Breast epithelium (tissue), 3 donors: ENCODE results near the gene PRIMA1.

ENCODE experiments used
- POLR2A ChIP-seq: fragments of 450-650 bp; IDR thresholded peaks from one replicate; pipeline ENCODE4 v1.6.1; 2016; ENCODE audit warnings: antibody characterized with exemption, mild to moderate bottlenecking, moderate library complexity
- POLR2AphosphoS5 ChIP-seq, 3 donors: sonication (generic); formaldehyde crosslinking; IDR thresholded peaks; one replicate each; pipeline ENCODE4 v1.6.1; 2017; ENCODE audit warnings: antibody characterized with exemption in 3 of 3
- TF ChIP-seq, protein P1 (sequence below), 3 donors: fragments of 450-650 bp; IDR thresholded peaks; one replicate each; pipeline ENCODE4 v1.5.1; 2016 to 2017; ENCODE audit warnings: antibody characterized with exemption in 3 of 3, mild to moderate bottlenecking in 3 of 3, moderate library complexity in 3 of 3

DNA sequence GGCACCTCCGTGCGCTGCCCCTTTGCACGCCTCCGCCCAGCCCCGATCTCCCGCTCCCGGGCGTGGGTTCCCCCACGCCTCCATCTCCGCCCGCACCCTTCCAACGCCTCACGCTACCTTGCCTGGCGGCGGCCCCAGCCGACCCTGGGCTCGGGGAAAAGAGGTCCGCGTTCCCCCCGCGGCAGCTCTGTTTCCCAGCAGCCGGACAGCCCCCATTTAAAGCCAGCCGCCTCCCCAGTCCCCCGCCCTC is at the start of gene PRIMA1:
- no peak for TF ChIP-seq POLR2A
- TF ChIP-seq, protein P1, sequence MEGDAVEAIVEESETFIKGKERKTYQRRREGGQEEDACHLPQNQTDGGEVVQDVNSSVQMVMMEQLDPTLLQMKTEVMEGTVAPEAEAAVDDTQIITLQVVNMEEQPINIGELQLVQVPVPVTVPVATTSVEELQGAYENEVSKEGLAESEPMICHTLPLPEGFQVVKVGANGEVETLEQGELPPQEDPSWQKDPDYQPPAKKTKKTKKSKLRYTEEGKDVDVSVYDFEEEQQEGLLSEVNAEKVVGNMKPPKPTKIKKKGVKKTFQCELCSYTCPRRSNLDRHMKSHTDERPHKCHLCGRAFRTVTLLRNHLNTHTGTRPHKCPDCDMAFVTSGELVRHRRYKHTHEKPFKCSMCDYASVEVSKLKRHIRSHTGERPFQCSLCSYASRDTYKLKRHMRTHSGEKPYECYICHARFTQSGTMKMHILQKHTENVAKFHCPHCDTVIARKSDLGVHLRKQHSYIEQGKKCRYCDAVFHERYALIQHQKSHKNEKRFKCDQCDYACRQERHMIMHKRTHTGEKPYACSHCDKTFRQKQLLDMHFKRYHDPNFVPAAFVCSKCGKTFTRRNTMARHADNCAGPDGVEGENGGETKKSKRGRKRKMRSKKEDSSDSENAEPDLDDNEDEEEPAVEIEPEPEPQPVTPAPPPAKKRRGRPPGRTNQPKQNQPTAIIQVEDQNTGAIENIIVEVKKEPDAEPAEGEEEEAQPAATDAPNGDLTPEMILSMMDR (IDR thresholded peaks at IDR 0.05) = no peak
- no peak for TF ChIP-seq POLR2AphosphoS5 (IDR thresholded peaks at IDR 0.05)
